ENCODE data around the gene ZDHHC11B. TPM values are rescaled to one million over a fixed set of nuclear protein-coding genes. Genes with fewer than 3 reads are reported as not detected.

ZDHHC11B gene
- total and polyA plus RNA-seq, 3 donors from 2014 or later: 3.0 to 9.0 (median 4.6) TPM

DNA sequence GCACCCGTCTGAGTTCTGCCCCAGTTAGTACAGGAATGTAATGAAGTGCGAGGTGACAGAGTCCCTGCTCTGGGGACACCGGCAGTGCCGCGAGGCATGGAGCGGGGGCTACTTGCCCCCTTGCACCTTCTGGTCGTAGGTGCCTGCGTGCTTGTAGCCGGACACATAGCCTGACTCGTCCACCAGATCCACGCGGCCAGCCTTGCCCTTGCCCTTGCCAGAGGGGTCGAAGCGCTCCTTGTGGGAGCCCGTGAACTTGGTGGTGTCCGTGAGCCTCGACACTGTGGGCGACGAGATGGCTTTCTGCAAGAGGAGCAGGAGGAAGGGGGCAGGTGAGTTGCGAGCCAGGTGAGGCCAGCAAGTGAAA, 119.6 kb downstream of the ZDHHC11B start:
- Histone ChIP-seq H3K27ac (no peak overlapping the region), H3K27me3 (no peaks in the 10 kb centered on the region), H3K4me3 (no peak overlapping the region), H3K4me1 (no peaks in the 10 kb centered on the region), H3K9me3 (no peaks in the 10 kb centered on the region), H3K36me3 (ENCODE audit: low read depth, missing control alignments) (no peaks in the 10 kb centered on the region)
- DNase-seq: no peak
- intact Hi-C loops (cut with DNase I; ENCODE audit: low total_unique reads): no loop called here
- TF ChIP-seq POLR2A (IDR thresholded peaks at IDR 0.05): no peak
- TF ChIP-seq, protein P1, sequence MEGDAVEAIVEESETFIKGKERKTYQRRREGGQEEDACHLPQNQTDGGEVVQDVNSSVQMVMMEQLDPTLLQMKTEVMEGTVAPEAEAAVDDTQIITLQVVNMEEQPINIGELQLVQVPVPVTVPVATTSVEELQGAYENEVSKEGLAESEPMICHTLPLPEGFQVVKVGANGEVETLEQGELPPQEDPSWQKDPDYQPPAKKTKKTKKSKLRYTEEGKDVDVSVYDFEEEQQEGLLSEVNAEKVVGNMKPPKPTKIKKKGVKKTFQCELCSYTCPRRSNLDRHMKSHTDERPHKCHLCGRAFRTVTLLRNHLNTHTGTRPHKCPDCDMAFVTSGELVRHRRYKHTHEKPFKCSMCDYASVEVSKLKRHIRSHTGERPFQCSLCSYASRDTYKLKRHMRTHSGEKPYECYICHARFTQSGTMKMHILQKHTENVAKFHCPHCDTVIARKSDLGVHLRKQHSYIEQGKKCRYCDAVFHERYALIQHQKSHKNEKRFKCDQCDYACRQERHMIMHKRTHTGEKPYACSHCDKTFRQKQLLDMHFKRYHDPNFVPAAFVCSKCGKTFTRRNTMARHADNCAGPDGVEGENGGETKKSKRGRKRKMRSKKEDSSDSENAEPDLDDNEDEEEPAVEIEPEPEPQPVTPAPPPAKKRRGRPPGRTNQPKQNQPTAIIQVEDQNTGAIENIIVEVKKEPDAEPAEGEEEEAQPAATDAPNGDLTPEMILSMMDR (IDR thresholded peaks at IDR 0.05): no peak
- WGBS, 2 donors: 93 to 95% methylated on average over 18 to 20 of the region's 20 CpGs

DNA sequence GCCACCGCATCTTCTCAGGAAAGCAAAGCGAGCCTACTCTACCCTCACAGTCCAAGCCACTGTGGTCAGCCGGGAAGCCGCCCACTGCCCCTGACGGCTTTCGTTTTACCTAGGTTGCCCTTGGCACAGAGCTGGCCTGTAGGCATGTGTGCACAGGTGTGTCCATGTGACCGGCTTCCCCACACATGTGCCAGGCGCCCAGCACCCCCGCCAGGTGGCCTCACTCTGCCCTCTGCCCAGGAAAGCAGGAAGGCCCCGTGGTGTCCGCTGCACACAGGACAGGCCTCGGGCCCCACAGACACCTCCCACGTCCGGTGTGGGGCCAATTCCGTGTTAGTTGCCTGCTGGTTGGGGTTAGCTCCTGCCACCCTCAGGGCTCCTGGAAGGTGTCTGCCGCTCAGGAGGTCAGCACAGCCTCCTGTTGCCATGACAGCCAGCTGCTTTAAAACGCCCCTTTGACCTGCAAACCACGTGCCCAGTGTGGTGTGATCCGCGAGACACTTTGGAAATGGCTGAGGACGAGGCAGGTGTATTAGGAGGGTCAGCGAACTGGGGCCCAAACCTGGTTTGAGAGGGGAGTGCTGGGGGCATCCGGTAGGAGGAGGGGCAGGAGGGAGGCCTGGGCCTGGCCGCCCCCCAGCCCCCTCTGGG, 120.1 kb downstream of the ZDHHC11B start:
- TF ChIP-seq, protein P1 (IDR thresholded peaks at IDR 0.05): no peak
- no peak for TF ChIP-seq POLR2A (IDR thresholded peaks at IDR 0.05)
- intact Hi-C loops (cut with DNase I; ENCODE audit: low total_unique reads): no loop called here
- WGBS, 2 donors: 90% methylated on average over 9 to 24 of the region's 24 CpGs
- no peak overlapping the region for H3K4me3 ChIP-seq
- no peaks in the 10 kb centered on the region for H3K36me3 ChIP-seq (ENCODE audit: low read depth, missing control alignments)
- no peaks in the 10 kb centered on the region for H3K9me3 ChIP-seq
- H3K27ac ChIP-seq: no peak overlapping the region
- H3K4me1 ChIP-seq: no peaks in the 10 kb centered on the region
- H3K27me3 ChIP-seq: no peaks in the 10 kb centered on the region
- no peak for DNase-seq

DNA sequence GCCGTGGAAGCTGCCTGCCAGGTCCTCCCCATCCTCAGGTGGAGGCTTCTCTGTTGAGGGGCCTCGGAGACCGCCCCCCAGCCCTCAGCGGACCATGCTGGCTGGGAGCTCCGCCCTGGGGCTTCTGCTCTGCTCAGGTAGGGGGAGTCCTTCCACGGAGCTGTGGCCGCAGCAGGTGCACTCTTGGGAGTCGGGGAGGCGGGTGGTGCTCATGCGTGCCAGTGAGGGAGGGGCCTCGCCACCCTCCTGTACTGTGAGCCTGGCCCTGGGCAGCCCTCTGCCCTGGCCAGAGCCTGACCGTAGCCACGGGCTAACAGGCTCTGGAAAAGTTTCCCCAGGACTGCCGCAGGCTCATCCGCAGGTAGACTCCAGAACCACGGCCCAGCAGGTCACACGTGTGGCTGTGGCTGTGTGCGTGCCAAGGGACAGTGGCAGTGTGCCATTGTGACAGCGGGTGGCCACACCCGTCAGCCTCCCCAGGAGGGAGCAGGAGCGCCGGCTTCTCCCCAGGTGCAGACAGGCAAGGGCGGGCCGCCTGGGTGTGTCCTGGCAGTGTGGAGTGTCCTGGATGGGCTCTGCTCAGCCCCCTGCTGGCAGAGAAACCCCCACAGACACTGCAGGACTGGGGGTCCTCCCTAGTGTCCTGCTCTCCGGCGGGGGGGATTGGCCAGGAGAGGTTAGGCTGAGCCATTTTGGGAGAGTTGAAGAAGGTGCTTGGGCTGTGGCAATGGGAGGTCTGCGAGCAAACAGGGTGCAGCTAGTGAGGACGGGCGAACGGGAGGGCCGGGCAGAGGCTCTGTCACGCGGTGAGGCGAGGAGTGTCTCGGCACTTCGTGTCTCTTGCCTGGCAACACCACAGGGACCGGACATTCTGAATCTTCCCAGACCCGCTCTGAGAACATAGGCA, 120.8 kb downstream of the ZDHHC11B start:
- no peaks in the 10 kb centered on the region for H3K36me3 ChIP-seq (ENCODE audit: low read depth, missing control alignments)
- intact Hi-C loops (cut with DNase I; ENCODE audit: low total_unique reads): no loop called here
- 83 to 85% methylated on average over 3 to 38 of the region's 38 CpGs for WGBS, 2 donors

DNA sequence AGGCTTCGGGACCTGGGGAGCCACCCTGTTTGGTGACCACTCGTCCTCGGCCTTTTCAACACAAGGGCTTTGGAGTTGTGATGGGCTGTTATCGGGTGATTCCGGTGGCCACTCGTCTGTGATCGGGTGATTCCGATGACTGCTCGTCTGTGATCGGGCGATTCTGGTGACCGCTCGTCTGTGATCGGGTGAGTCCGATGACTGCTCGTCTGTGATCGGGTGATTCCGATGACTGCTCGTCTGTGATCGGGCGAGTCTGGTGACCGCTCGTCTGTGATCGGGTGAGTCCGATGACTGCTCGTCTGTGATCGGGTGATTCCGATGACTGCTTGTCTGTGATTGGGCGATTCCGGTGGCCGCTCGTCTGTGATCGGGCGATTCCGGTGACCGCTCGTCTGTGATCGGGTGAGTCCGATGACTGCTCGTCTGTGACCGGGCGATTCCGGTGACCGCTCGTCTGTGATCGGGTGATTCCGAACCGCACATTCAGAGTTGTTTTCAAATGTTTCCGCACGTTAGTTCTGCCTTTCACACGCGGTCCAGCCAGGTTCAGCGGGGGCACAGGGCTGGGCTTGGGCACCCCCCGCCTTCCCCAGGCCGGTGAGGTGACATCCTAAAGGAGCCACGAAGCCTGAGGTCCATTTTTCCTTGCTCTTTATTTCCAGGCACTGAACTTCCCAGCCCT, 121.6 kb downstream of the ZDHHC11B start:
- intact Hi-C loops (cut with DNase I; ENCODE audit: low total_unique reads): no loop called here
- H3K27me3 ChIP-seq: no peaks in the 10 kb centered on the region

More for the DNA sequence above, 120.8 kb downstream of the ZDHHC11B start:
- TF ChIP-seq, protein P1 (IDR thresholded peaks at IDR 0.05): no peak
- no peak for TF ChIP-seq POLR2A (IDR thresholded peaks at IDR 0.05)
- DNase-seq: no peak
- no peaks in the 10 kb centered on the region for H3K4me1 ChIP-seq
- peak overlapping the region in 1 of 2 donors; percentile 2 for H3K4me3 ChIP-seq
- H3K27me3 ChIP-seq: no peaks in the 10 kb centered on the region
- H3K9me3 ChIP-seq: no peaks in the 10 kb centered on the region
- H3K27ac ChIP-seq: no peak overlapping the region

More for the DNA sequence above, 121.6 kb downstream of the ZDHHC11B start:
- no peaks in the 10 kb centered on the region for H3K9me3 ChIP-seq
- peak; percentile 77 for DNase-seq
- no peak overlapping the region for H3K27ac ChIP-seq
- no peak for TF ChIP-seq POLR2A (IDR thresholded peaks at IDR 0.05)
- TF ChIP-seq, protein P1 (IDR thresholded peaks at IDR 0.05): no peak
- peak overlapping the region in 1 of 2 donors; percentile 42 for H3K4me3 ChIP-seq
- no peaks in the 10 kb centered on the region for H3K4me1 ChIP-seq
- H3K36me3 ChIP-seq (ENCODE audit: low read depth, missing control alignments): no peaks in the 10 kb centered on the region
- 88% methylated on average over 49 to 56 of the region's 56 CpGs for WGBS, 2 donors
